Gastrocnemius medialis (tissue), 4 donors: ENCODE measurements around the gene PRSS48. TPM values are rescaled to one million over a fixed set of nuclear protein-coding genes. Genes with fewer than 3 reads are reported as not detected.
"Not testable (repeated sequence)": the region's sequence is repeated elsewhere in the genome, so short reads cannot be mapped to it uniquely, and the experiment has no call there.

Source experiments
- ATAC-seq, 2 donors: fragments of 150-250 bp; one replicate each; pipeline ENCODE4 v1.9.1; 2016
- DNase-seq, 2 donors: peaks; one replicate each; pipeline ENCODE4 v3.0.0-alpha.2; 2019
- H3K27ac ChIP-seq, 4 donors: fragments of 200-600 bp; sonication (generic); 1 replicate in 1 of 4; 2 replicates in 3 of 4; pipeline ENCODE4 v1.5.1; 2016 to 2018; ENCODE audit warnings: mild to moderate bottlenecking in 2 of 4, moderate library complexity in 1 of 4
- H3K27me3 ChIP-seq, 3 donors: fragments of 200-600 bp; sonication (generic) in 2 of 3; 1 replicate in 1 of 3; 2 replicates in 2 of 3; pipeline versions ENCODE4 v1.5.1 to v1.6.0; 2016 to 2019; ENCODE audit warnings: mild to moderate bottlenecking in 1 of 3, moderate library complexity in 1 of 3
- H3K36me3 ChIP-seq, 2 donors: fragments of 200-600 bp; sonication (generic) in 1 of 2; one replicate each; pipeline ENCODE4 v1.5.1; 2017 to 2018
- H3K4me1 ChIP-seq, 2 donors: fragments of 200-600 bp; sonication (generic) in 1 of 2; one replicate each; pipeline ENCODE4 v1.5.1; 2016 to 2017; ENCODE audit warnings: mild to moderate bottlenecking in 2 of 2
- H3K4me3 ChIP-seq, 4 donors: fragments of 200-600 bp; sonication (generic) in 3 of 4; 1 replicate in 1 of 4; 2 replicates in 3 of 4; pipeline ENCODE4 v1.5.1; 2016 to 2019; ENCODE audit warnings: mild to moderate bottlenecking in 2 of 4
- H3K9me3 ChIP-seq, 3 donors: fragments of 200-600 bp; sonication (generic) in 2 of 3; 1 replicate in 1 of 3; 2 replicates in 2 of 3; pipeline ENCODE4 v1.5.1; 2016 to 2019
- POLR2A ChIP-seq, 2 donors: fragments of 450-650 bp; IDR thresholded peaks; one replicate each; pipeline ENCODE4 v1.6.1; 2017; ENCODE audit warnings: antibody characterized with exemption in 2 of 2, mild to moderate bottlenecking in 2 of 2, moderate library complexity in 2 of 2
- in situ Hi-C, 4 donors: fragments of 200-750 bp; cut with MboI; loops; one replicate each; pipeline versions ENCODE4 v1.15.0 to v1.8.0; 2017; ENCODE audit warnings: low sequenced_read_pairs in 4 of 4
- intact Hi-C: fragments of 100-400 bp; cut with DNase I; formaldehyde crosslinking; loops from one replicate; pipeline ENCODE4 v1.15.1; 2023; ENCODE audit warnings: low total_unique reads
- total RNA-seq, 4 donors: library from RNA; depleted of rRNA; stranded (reverse); fragments of >200 nt; gene quantifications; one replicate each; pipeline versions ENCODE4 v1.1.0 to v1.2.3, GENCODE V29; 2016
- TF ChIP-seq, protein P1 (sequence below), 5 experiments: fragments of 450-650 bp in 3 of 5; fragments of 200-600 bp in 2 of 5; sonication (generic) in 2 of 5; IDR thresholded peaks in 4 of 5; conservative IDR thresholded peaks in 1 of 5; 1 replicate in 4 of 5; 2 replicates in 1 of 5; pipeline ENCODE4 v1.5.1; 2016 to 2019; ENCODE audit warnings: antibody characterized with exemption in 5 of 5, mild to moderate bottlenecking in 3 of 5, moderate library complexity in 3 of 5

PRSS48 gene
- total RNA-seq, 4 donors from 2014 or later = not detected

GRCh38 chr4:151267822-151268535 lies 9.0 kb upstream of the PRSS48 start:
- H3K9me3 ChIP-seq = no peaks in the 10 kb centered on the region
- H3K27ac ChIP-seq = no peak overlapping the region
- H3K4me1 ChIP-seq = peaks cover 7 to 15% of the 10 kb centered on the region in 2 donors
- H3K27me3 ChIP-seq = no peaks in the 10 kb centered on the region
- in situ Hi-C loops = no loop called here
- intact Hi-C loops = no loop called here
- DNase-seq (no peak), ATAC-seq (no peak)
- TF ChIP-seq POLR2A (IDR thresholded peaks at IDR 0.05) = no peak
- TF ChIP-seq, protein P1, sequence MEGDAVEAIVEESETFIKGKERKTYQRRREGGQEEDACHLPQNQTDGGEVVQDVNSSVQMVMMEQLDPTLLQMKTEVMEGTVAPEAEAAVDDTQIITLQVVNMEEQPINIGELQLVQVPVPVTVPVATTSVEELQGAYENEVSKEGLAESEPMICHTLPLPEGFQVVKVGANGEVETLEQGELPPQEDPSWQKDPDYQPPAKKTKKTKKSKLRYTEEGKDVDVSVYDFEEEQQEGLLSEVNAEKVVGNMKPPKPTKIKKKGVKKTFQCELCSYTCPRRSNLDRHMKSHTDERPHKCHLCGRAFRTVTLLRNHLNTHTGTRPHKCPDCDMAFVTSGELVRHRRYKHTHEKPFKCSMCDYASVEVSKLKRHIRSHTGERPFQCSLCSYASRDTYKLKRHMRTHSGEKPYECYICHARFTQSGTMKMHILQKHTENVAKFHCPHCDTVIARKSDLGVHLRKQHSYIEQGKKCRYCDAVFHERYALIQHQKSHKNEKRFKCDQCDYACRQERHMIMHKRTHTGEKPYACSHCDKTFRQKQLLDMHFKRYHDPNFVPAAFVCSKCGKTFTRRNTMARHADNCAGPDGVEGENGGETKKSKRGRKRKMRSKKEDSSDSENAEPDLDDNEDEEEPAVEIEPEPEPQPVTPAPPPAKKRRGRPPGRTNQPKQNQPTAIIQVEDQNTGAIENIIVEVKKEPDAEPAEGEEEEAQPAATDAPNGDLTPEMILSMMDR (IDR thresholded peaks at IDR 0.05 in 4 of 5, conservative IDR thresholded peaks at IDR 0.05 in 1 of 5) = no peak
- no peak overlapping the region for H3K4me3 ChIP-seq
- H3K36me3 ChIP-seq = no peaks in the 10 kb centered on the region

GRCh38 chr4:151268905-151269304 lies 8.1 kb upstream of the PRSS48 start:
- H3K4me1 ChIP-seq, DNase-seq, ATAC-seq, intact Hi-C loops, H3K4me3 ChIP-seq, H3K27me3 ChIP-seq, H3K27ac ChIP-seq, in situ Hi-C loops, H3K9me3 ChIP-seq, H3K36me3 ChIP-seq: not testable (repeated sequence)

- intact Hi-C loops = no loop called here
- no peaks in the 10 kb centered on the region for H3K9me3 ChIP-seq
- DNase-seq (no peak), ATAC-seq (peak in 1 of 2 donors; percentile 47)
- no peaks in the 10 kb centered on the region for H3K36me3 ChIP-seq
- in situ Hi-C loops = no loop called here
- H3K27me3 ChIP-seq = no peaks in the 10 kb centered on the region
- TF ChIP-seq POLR2A (IDR thresholded peaks at IDR 0.05) = no peak
- TF ChIP-seq, protein P1 (IDR thresholded peaks at IDR 0.05 in 4 of 5, conservative IDR thresholded peaks at IDR 0.05 in 1 of 5) = no peak
- peak overlapping the region in 3 of 4 donors; percentile 12 to 48 (median 15) for H3K27ac ChIP-seq
- H3K4me1 ChIP-seq = peaks cover 3 to 22% of the 10 kb centered on the region in 2 donors
- no peak overlapping the region for H3K4me3 ChIP-seq
Measured at GRCh38 chr4:151284534-151285245, 7.7 kb downstream of the PRSS48 start.

DNA sequence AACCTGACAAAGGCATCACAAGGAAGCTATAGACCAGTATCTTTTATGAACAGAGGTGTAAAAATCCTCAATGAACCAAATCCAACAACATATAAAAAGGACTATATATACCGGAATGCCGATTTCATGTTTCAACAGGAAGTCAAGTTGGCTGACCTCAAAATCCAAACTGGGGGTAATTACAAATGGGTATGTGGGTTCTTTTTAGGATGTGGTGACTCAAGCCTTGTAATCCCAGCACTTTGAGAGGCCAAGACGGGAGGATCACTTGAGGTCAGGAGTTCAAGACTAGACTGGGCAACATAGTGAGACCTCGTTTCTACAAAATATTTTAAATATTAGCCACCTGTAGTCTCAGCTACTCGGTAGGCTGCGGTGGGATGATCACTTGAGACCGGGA lies 10.4 kb downstream of the PRSS48 start:
- intact Hi-C loops (no loop called here), in situ Hi-C loops (no loop called here)
- H3K27ac ChIP-seq = peak overlapping the region in 1 of 4 donors; percentile 15
- ATAC-seq = no peak
- no peak for DNase-seq
- no peak overlapping the region for H3K4me3 ChIP-seq
- H3K9me3 ChIP-seq = no peaks in the 10 kb centered on the region
- H3K4me1 ChIP-seq = peaks cover 7 to 32% of the 10 kb centered on the region in 2 donors
- no peaks in the 10 kb centered on the region for H3K27me3 ChIP-seq
- TF ChIP-seq, protein P1 (IDR thresholded peaks at IDR 0.05 in 4 of 5, conservative IDR thresholded peaks at IDR 0.05 in 1 of 5) = no peak
- TF ChIP-seq POLR2A (IDR thresholded peaks at IDR 0.05) = no peak
- no peaks in the 10 kb centered on the region for H3K36me3 ChIP-seq

GRCh38 chr4:151291485-151291884 lies 14.5 kb downstream of the PRSS48 start:
- Histone ChIP-seq H3K4me3 (no peak overlapping the region), H3K4me1 (peaks cover 10 to 27% of the 10 kb centered on the region in 2 donors), H3K27ac (no peak overlapping the region), H3K27me3 (no peaks in the 10 kb centered on the region), H3K36me3 (no peaks in the 10 kb centered on the region), H3K9me3 (no peaks in the 10 kb centered on the region)
- no peak for TF ChIP-seq POLR2A (IDR thresholded peaks at IDR 0.05)
- TF ChIP-seq, protein P1 (IDR thresholded peaks at IDR 0.05 in 4 of 5, conservative IDR thresholded peaks at IDR 0.05 in 1 of 5) = no peak
- ATAC-seq (no peak), DNase-seq (no peak)
- in situ Hi-C loops (no loop called here), intact Hi-C loops (no loop called here)
